HG02759 (cell line): ENCODE data around the gene HES4.
"Not testable (repeated sequence)": the region's sequence is repeated elsewhere in the genome, so short reads cannot be mapped to it uniquely, and the experiment has no call there.

Source experiments
- ATAC-seq: cut with Tn5 transposase; IDR thresholded peaks from one replicate; pipeline ENCODE4 v1.9.1; 2021; ENCODE audit warnings: mild to moderate bottlenecking, moderate library complexity; ENCODE audit not compliant: unreplicated experiment

HES4 gene

GRCh38 chr1:1000357-1001056, 610 bp upstream of the HES4 start:
- peak; percentile 32 for ATAC-seq

DNA sequence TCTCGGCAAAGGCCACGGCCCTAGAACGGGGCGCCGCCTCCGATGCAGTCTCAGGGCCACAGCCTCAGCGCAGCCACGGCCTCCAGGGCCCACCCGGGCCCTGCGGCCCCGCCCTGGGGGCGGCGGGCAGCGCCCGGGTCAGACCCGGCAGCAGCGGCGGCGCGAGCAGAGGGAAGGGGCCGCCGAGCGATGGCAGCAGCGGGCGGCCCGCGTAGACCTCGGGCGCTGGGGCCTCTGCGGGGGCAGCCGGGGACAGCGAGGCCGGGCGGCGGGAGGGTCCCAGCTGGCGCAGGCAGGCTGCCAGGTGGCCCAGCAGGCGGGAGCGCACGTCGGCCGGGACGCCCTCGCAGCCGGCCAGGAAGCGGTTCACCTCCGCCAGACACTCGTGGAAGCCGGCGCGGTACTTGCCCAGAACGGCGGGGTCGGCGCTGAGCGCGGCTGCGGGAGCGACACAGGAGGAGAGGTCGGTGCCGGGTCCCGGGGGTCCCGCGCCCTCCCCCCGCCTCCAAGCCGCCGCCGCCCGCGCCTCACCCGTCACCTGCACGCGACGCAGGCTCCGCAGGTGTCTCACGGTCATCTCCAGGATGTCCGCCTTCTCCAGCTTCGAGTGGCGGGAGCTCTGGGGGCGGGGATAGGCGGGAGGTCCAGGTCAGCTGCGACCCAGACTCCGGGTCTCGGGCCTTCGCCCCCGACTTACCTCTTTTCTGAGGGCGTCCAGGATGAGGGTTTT, 737 bp downstream of the HES4 start:
- ATAC-seq: no peak

GRCh38 chr1:998745-998994, 1.2 kb downstream of the HES4 start:
- ATAC-seq: no peak

GRCh38 chr1:997993-998744, 1.7 kb downstream of the HES4 start:
- ATAC-seq: no peak

DNA sequence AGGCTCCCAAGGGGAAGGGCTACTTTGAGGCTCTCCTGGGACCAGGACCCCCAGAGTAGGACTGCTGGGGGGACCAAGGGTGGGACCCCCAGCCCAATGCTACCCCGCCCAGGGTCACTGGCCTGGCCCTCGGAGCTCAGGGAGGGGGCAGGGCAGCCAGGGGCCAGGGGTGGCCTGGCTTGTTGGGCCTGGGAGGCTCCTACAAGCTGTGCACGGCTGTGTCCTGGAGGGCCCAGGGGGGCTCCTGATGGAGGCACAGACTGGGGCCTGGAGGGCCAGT, 2.2 kb downstream of the HES4 start:
- ATAC-seq: no peak

- no peak for ATAC-seq
Observed at GRCh38 chr1:996851-997712, 2.8 kb downstream of the HES4 start.

DNA sequence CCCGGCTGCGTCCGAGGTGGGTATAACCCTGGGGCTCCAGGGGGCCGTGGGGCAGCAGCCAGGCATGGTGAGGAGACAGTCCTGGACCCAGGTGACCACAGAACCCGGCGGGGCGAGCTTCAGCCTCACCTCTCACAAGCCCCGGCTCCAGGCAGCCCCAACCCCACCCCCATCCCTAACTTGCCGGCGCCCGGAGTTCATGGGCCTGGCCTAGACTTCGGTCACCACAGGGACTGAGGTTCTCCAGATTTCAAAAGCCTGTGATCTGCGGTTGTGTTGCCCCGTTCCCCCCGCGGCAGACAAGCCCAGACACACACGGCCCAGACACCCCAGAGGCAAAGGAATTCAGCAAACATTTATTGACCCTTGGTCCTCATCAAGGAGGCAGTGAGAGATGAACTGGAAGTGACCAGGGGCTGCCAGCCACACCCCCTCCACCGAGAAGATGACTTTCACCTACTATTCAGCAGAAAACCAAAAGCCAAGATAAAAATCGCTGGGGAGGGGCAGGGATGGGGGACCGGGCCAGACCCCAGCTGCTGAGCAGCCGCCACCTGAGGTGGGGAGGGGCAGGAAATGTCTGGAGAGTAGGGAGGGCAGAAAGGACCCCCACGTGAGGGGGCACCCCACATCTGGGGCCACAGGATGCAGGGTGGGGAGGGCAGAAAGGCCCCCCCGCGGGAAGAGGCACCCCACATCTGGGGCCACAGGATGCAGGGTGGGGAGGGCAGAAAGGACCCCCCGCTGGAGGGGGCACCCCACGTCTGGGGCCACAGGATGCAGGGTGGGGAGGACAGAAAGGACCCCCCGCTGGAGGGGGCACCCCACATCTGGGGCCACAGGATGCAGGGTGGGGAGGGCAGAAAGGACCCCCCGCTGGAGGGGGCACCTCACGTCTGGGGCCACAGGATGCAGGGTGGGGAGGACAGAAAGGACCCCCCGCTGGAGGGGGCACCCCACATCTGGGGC, 3.9 kb downstream of the HES4 start:
- ATAC-seq: no peak

DNA sequence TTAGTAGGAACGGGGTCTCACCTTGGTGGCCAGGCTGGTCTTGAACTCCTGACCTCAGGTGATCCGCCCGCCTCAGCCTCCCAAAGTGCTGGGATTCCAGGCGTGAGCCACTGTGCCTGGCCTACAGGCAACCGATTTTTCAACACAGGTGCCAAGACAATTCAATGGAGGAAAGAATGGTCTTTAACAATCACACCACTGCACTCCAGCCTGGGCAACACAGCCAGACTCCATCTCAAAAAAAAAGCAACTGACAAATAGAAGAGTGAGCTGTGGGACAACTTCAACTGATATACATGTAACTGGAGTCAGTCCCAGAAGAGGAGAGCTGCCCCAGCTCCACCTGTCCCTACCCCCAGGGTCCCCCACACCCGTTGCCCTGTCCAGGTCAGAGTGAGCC, 5.4 kb downstream of the HES4 start:
- ATAC-seq: not testable (repeated sequence)

GRCh38 chr1:993379-993995, 6.4 kb downstream of the HES4 start:
- no peak for ATAC-seq

DNA sequence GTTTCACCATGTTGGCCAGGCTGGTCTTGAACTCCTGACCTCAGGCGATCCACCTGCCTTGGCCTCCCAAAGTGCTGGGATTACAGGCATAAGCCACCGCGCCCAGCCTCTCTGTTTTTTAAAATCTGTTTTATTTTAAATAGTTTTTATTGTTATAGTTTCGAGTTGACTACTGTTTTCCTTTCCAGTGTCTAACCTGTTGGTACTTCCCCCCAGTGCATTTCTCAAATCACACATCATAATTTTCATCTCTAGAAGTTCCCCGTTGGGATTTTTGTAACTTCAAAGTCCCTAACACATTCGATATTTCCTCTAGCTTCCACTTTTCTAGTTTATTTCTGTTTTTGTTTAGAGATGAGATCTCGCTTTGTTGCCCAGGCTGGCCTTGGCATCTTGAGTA, 7.5 kb downstream of the HES4 start:
- no peak for ATAC-seq

DNA sequence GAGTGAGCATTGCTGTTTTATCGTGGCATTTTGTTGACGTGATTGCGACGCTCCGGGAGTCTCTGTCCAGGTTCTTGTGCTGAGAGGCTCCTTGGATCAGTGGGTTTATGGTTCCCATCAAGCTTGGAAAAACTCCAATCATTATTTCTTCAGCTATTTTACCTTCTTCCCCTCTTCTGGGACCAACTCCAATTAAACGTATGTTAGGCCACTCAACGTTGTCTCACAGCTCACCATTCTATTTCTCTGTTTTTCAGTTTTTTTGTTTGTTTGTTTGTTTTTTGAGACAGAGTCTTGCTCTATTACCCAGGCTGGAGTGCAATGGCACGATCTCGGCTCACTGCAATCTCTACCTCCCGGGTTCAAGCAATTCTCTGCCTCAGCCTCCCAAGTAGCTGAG, 8.0 kb downstream of the HES4 start:
- ATAC-seq: no peak

GRCh38 chr1:991275-991674, 8.6 kb downstream of the HES4 start:
- not testable (repeated sequence) for ATAC-seq

- ATAC-seq: not testable (repeated sequence)
Observed at GRCh38 chr1:988061-988460, 11.8 kb downstream of the HES4 start.

DNA sequence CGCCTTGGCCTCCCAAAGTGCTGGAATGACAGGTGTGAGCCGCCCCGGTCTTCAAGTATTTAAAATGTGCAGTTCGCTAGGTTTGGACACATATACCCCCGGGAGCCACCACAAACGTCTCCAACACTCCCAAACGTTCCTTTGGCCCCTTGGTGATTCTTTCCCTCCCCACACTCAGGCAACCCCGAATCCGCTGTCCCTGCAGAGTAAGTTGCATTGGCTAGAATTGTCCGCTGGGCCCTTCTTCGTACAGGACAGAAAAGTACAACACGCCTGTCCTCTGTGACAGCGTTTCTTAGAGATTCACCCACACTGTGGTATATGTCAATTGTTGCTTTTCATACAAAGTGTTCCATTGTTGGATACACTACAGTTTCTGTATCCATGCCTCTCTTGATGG, 14.8 kb downstream of the HES4 start:
- ATAC-seq: no peak

DNA sequence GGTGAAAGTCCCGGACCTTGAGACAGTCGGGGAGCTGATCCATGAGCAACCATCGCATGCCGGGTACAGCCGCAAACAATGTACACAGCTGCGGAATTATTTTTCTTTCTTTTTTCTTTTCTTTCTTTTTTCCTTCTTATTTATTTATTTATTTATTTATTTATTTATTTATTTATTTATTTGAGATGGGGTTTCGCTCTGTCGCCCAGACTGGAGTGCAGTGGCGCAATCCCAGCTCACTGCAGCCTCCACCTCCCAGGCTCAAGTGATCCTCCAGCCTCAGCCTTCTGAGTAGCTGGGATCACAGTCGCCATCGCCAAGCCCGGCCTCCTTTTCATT, 15.5 kb downstream of the HES4 start:
- no peak for ATAC-seq

DNA sequence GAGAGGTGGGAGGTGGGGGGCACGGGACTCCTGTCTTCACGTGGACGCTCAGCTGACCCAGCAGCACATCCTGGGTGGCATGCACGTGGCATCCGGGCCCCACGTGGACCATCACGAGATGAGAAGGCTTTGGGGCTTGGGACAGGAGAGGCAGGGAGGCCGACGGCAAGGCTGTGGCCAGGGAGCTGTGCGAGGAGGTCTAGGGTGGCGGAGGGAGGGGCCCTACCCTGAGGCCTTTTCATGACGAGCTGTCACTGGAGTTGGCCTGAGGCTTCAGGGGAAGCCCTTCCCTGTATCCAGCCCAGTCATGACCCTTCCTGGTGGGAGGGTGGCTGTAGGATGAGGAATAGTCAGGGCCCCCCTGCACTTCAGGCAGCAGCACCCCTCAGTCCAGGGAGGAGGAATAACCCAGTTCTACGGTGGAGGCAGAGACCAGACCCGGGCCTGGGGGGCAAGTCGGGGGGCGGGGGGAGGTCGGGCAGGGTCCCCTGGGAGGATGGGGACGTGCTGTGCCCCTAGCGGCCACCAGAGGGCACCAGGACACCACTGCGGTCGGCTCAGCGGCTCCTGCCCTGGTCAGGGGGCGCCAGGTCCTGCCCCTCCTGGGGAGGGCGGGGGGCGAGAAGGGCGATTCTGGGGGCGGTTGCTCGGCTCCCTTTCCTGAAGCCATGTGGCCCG, 16.0 kb downstream of the HES4 start:
- no peak for ATAC-seq

GRCh38 chr1:982765-983436, 17.0 kb downstream of the HES4 start:
- ATAC-seq: no peak

DNA sequence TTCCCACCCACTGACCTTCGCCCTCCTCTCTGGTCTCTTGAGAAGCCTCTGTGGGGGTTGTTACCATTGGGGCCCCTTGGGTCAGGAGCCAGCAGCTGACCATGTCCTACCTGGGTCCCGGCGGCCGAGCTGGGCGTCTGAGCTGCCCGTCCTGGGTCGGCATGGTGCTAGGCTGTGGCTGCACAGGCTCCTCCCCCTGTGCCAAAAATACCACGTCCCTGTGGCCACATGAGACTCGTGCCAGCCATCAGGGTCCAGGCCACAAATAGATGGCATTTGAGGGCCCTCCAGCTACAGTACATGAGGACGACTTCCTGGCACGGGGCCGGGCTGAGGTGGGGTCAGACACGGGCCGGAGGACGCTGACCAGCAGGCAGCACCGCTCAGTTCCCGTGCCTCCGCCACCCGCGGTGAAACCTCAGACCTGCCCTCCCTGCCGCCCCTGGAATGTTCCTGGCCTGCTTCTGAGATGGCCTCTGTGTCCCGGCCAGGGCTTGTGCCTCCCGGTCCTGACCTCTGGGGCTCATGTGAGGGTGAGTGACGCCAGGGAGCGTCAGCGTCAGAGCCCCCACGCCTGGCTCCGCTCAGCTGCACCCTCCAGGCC, 17.8 kb downstream of the HES4 start, which contains the start of gene PERM1:
Gene PERM1 (minus strand): TSS at position 139 of the 604 bp plus-strand sequence. CDS start 1,064 bp downstream, outside the sequence.
- no peak for ATAC-seq
